Fibroblast of skin of left biceps (primary cell): ENCODE results near the gene PTCD1.
"Not testable (repeated sequence)": the region's sequence is repeated elsewhere in the genome, so short reads cannot be mapped to it uniquely, and the experiment has no call there.

Experiments used
- DNase-seq, 2 experiments: peaks; one replicate each; pipeline ENCODE4 v3.0.0-alpha.2; 2013; ENCODE audit warnings: low read depth in 2 of 2

Gene PTCD1

DNA sequence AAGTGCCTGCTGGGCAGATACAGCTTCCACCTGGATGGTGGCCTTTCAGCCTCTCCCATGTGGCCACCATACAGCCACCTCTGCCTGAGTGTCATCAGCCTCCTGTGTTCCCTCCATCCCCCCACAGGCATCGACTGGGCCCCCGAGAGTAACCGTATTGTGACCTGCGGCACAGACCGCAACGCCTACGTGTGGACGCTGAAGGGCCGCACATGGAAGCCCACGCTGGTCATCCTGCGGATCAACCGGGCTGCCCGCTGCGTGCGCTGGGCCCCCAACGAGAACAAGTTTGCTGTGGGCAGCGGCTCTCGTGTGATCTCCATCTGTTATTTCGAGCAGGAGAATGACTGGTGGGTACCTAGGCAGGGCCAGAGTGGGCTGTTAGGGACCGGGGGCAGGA, 50.7 kb downstream of the PTCD1 start:
- DNase-seq: no peak

DNA sequence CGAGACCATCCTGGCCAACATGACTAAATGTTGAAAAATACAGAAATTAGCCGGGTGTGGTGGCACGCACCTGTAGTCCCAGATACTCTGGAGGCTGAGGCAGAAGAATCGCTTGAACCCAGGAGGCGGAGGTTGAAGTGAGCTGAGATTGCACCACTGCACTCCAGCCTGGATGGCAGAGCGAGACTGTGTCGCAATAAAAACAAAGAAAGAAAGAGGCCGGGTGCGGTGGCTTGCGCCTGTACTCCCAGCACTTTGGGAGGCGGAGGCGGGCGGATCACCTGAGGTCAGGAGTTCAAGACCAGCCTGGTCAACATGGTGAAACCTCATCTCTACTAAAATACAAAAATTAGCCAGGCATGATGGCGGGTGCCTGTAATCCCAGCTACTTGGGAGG, 51.4 kb downstream of the PTCD1 start:
- not testable (repeated sequence) for DNase-seq

DNA sequence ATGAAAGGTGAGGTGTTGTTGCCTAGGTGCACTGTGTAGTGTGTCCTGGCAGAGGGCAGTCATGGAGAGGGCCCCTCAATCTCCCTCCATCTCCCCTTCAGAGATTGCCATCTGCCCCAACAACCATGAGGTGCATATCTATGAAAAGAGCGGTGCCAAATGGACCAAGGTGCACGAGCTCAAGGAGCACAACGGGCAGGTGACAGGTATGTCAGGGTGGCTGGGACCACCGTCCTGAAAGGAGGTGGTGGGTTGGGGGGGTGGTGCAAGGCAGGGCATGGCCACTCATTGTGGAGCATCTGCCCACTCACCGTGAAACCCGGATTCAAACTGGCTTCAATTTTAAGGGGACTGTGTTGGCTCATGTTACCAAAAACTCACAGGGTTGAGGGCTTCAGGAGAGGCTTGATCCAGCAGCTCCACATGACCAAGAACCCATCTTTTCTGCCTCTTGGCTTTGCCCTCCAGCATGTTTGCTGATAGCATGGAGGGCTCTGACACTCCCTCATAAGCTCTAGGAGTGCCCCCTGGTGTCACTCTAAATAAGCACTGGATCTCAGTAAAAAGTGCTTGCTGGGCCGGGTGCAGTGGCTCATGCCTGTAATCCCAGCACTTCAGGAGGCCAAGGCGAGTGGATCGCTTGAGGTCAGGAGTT, 51.9 kb downstream of the PTCD1 start:
- DNase-seq: no peak

DNA sequence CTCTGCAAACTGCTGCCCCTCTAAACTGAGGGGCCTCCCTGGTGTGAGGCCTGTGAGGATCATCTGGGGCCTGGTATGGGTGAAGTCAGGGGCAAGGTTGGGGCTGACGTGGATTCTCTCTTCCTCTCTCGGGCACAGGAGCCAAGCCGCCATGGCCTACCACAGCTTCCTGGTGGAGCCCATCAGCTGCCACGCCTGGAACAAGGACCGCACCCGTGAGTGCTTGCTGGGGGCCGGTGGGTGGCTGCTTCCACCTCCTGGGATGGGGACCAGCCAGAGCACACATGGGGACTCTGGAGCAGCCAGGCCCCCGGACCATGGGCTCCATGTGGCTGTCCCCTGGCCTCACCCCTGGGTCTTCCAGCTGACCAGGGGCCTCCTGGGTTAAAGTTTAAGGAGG, 53.0 kb downstream of the PTCD1 start:
- DNase-seq: no peak

- DNase-seq: no peak
These were observed 54.1 kb downstream of the PTCD1 start for GRCh38 chr7:99384523-99384922.

DNA sequence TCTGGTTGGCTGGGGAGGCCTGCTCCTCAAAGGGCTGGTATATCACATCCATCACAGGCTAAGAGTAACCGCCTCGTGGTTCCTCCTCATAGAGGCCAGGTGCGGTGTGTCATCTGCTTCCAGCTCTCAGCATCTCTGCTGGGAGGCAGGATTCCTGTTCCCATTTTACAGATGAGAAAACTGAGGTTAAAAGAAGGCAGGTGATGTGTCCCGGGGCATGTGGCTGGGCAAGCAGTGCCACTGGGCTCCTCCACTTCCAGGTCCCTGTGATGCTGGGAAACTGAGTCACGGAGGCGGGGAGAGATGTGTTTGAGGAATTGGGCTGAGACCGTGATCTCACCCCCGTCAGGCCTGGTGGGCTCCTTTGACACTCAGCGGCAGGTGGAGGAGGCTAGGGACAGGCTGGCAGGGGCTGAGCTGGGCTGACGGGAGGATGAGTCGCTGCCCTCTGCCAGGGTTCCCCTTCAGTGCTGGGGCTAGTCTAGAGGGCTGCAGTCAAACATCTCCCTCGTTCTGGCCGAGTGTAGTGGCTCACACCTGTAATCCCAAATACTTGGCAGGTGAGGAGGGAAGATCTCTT, 54.7 kb downstream of the PTCD1 start:
- no peak for DNase-seq

DNA sequence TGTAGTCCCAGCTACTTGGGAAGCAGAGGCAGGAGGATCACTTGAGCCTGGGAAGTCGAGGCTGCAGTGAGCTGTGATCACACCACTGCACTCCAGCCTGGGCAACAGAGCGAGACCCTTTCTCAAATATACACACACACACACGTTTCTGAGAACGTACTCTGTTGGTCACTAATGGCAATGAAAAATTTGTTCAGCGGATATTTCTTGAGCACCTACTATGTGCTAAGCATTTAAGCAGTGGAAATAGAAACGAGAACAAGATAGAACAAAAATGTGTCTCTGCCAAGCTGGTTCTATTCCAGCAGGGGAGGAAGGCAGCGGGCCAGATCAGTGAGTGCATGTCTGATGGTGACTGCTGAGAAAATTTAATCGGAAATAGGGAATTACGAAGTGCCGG, 55.4 kb downstream of the PTCD1 start:
- no peak for DNase-seq

- DNase-seq: no peak
These were observed 56.9 kb downstream of the PTCD1 start for GRCh38 chr7:99381664-99382075.

GRCh38 chr7:99380823-99381663, 57.6 kb downstream of the PTCD1 start:
- no peak for DNase-seq

GRCh38 chr7:99380032-99380822, 58.4 kb downstream of the PTCD1 start:
- DNase-seq: no peak

DNA sequence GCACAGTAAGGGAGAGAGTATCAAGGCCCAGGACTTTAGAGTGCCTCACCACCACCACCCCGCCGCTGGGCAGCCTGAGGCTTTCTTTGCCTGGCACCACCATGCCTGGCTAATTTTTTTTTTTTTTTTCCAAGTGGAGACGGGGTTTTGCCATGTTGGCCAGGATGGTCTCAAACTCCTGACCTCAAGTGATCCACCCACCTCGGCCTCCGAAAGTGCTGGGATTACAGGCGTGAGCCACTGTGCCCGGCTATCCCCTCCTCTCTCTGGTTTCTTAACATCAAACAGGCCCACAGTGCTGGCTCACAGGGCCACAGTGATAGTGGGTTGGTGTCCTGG, 58.9 kb downstream of the PTCD1 start:
- not testable (repeated sequence) for DNase-seq

DNA sequence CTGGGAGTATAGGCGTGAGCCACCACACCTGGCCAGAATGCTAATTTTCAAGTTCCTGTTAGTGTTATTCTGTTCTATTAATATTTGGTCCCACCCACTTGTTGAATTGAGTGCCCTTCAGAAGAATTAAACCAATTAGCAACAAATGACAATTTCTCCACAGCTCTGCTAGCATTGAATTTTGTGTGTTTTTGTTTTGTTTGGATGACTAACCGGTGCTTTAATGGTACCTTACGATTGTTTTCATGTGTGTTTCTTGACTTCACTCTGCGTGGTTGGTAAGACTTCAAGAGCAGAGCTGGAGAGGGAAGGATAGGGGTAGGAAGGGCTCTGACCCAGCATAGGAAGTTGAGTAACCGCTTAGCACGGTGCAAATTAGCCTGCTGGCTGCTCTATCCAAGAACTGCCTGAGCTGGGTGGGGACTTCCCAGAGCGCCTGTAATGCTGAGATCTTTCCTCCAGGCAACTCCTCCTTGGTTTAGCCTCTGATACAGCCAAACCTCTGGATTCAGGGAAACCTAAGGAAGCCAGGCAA, 59.5 kb downstream of the PTCD1 start:
- DNase-seq: peak; percentile 57 to 59

- DNase-seq: no peak
These were observed 63.4 kb downstream of the PTCD1 start for GRCh38 chr7:99375070-99375807.

DNA sequence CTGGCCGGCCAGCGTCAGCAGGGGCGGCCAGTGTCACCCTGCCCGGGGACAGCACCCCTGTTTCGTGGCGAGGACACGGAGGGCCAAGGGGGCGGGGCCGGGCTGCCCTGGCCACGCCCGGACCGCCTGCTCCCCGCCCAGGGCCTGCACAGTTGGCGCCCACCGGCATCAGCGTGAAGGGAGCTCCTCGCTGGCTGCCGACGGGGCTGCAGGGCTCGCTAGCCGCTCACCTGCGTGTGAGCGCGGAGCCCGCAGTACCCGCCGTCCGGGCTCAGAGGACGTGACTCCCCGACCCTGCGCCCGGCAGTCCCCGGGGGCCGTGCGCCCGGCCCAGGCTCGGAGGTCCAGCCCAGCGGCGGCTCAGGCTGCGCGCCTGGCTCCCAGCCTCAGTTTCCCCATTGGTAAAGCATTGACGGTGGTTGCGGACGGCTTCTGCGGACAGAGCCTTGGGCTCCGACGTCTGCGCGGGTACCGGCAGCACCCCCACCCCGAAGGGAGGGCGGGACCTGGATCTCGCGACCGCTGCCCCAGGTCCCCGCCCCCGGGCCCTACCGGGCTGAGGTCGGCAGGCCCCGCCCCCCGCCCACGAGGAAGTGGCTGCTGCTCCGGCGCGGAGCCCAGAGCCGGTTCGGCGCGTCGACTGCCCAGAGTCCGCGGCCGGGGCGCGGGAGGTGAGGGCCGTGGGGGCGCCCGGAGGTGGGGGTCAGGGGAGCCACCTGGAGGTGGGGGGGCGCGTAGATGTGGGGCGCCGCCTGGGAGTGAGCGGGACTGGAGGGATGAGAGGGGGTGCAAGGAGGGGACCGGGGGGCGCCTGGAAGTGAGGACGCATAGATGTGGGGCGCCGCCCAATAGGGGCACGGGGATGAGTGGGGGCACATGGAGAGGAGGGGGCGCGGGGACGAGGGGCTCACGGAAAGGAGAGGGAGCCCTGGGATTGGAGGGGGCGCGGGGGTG, 64.2 kb downstream of the PTCD1 start, which contains the start of gene ARPC1B:
ARPC1B (plus strand) TSS at position 620 of the 954 bp plus-strand sequence. CDS start 10,985 bp downstream, outside the sequence.
- no peak for DNase-seq

- no peak for DNase-seq
These were observed 65.2 kb downstream of the PTCD1 start for GRCh38 chr7:99373091-99374066.

DNA sequence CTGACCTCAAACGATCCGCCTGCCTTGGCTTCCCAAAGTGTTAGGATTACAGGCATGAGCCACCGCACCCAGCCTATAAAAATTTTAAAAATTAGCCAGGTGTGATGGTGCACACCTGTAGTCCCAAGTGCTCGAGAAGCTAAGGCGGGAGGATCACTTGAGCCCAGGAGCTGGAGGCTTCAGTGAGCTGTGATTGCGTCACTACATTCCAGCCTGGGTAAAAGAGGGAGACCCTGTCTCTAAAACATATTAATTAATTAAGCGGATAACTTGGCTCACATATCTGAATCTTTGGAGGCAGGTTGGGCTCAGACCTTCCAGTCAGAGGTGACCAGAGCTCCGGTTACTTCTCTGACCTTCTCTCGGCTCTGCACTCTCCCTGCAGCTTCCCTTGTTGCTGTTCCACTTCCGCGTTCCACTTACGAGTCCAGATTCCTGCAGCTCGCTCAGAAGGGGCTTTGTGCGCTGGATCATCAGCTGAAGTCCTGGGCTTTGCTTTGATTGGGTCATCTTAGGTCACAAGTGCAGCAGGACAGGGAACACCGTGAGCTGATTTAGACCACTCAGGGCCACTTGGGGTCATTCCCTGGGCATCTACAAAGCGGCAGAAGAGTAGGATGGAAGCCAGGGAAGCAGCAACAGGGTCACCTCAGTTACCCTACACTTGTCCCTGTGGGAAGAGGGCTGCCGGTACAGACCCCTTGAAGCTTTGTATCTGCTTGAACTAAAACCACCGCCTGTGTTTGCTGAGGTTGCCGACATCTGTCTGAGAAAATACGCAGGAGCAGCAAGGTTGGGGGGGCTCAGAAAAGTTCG, 66.1 kb downstream of the PTCD1 start:
- DNase-seq: no peak

DNA sequence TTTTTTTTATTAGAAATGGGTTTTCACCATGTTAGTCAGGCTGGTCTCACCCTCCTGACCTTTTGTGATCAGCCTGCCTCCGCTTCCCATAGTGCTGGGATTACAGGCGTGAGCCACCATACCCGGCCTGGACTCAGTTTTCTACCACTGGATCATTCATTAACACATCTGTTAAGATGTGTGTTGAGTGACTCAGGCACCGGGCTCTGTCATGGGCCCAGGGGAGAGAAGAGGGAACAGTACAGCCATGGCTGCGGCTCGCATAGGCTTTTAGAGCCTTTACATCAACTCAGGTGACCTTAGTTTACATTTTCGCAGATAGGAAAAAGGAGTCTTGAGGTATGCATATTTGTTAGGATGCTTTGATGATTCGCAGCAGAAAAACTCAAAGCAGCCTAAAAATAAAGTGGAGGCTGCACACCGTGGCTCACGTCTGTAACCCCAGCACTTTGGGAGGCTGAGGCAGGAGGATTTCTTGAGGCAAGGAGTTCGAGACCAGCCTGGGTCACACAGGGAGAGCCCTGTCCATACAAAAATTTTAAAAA, 67.2 kb downstream of the PTCD1 start:
- DNase-seq: no peak
